Spleen (tissue), 11 donors: ENCODE measurements around the gene SLFN14. TPM values are rescaled to one million over a fixed set of nuclear protein-coding genes. Genes with fewer than 3 reads are reported as not detected.

Experiments
- DNase-seq: peaks from one replicate; pipeline ENCODE4 v3.0.0-alpha.2; 2020
- H3K27ac ChIP-seq, 8 donors: fragments of 200-600 bp; sonication (generic) in 7 of 8; 1 replicate in 4 of 8; 2 replicates in 4 of 8; pipeline versions ENCODE4 v1.5.0 to v1.8.0; 2016 to 2021; ENCODE audit warnings: inconsistent platforms in 4 of 8, mild to moderate bottlenecking in 4 of 8, moderate library complexity in 1 of 8
- H3K27me3 ChIP-seq, 7 donors: fragments of 200-600 bp; sonication (generic) in 6 of 7; replicated peaks in 1 of 7; 1 replicate in 4 of 7; 2 replicates in 3 of 7; pipeline versions ENCODE4 v1.5.0 to v1.8.0; 2016 to 2021; ENCODE audit warnings: inconsistent platforms in 3 of 7, mild to moderate bottlenecking in 1 of 7
- H3K36me3 ChIP-seq, 6 donors: fragments of 200-600 bp; sonication (generic) in 5 of 6; 1 replicate in 4 of 6; 2 replicates in 2 of 6; pipeline versions ENCODE4 v1.5.0 to v1.8.0; 2016 to 2021; ENCODE audit warnings: inconsistent platforms in 2 of 6
- H3K4me1 ChIP-seq, 6 donors: fragments of 200-600 bp; sonication (generic) in 5 of 6; 1 replicate in 3 of 6; 2 replicates in 3 of 6; pipeline versions ENCODE4 v1.5.0 to v1.8.0; 2016 to 2021; ENCODE audit warnings: inconsistent platforms in 3 of 6
- H3K4me3 ChIP-seq, 8 donors: fragments of 200-600 bp; sonication (generic) in 7 of 8; 1 replicate in 4 of 8; 2 replicates in 4 of 8; pipeline versions ENCODE4 v1.5.0 to v1.8.0; 2016 to 2021; ENCODE audit warnings: inconsistent platforms in 4 of 8, mild to moderate bottlenecking in 4 of 8, moderate library complexity in 2 of 8
- H3K9me3 ChIP-seq, 8 donors: fragments of 200-600 bp; sonication (generic) in 7 of 8; 1 replicate in 4 of 8; 2 replicates in 4 of 8; pipeline versions ENCODE4 v1.5.0 to v1.8.0; 2016 to 2021; ENCODE audit warnings: inconsistent platforms in 4 of 8
- CTCF ChIP-seq, 11 experiments: fragments of 200-600 bp in 7 of 11; fragments of 450-650 bp in 4 of 11; sonication (generic) in 4 of 11; IDR thresholded peaks in 8 of 11; conservative IDR thresholded peaks in 3 of 11; 1 replicate in 7 of 11; 2 replicates in 4 of 11; pipeline versions ENCODE4 v1.4.0 to v1.8.0; 2016 to 2021; ENCODE audit warnings: antibody characterized with exemption in 11 of 11, inconsistent platforms in 4 of 11, mild to moderate bottlenecking in 1 of 11
- POLR2A ChIP-seq, 3 donors: fragments of 450-650 bp; IDR thresholded peaks; one replicate each; pipeline ENCODE4 v1.5.1; 2017; ENCODE audit warnings: antibody characterized with exemption in 3 of 3, mild to moderate bottlenecking in 1 of 3
- POLR2AphosphoS5 ChIP-seq, 3 donors: sonication (generic); formaldehyde crosslinking; IDR thresholded peaks; one replicate each; pipeline ENCODE4 v1.5.1; 2017; ENCODE audit warnings: antibody characterized with exemption in 3 of 3
- WGBS, 5 donors: extraction: QIAGEN DNeasy Blood & Tissue Kit in 3 of 5; methylation state at CpG; one replicate each; pipeline versions ENCODE4 v1.1.5 to v1.1.7; 2013 to 2018; 5-methylcytosine and 5-hydroxymethylcytosine counted together
- intact Hi-C: fragments of 100-400 bp; cut with DNase I; formaldehyde crosslinking; loops from one replicate; pipeline ENCODE4 v1.15.0; 2023; ENCODE audit warnings: low total_unique reads
- polyA plus RNA-seq, 3 donors: library from polyadenylated mRNA; stranded (reverse); fragments of 200-250 nt; gene quantifications; one replicate each; pipeline ENCODE4 v1.2.1, GENCODE V29; 2013
- total RNA-seq, 7 donors: library from RNA; depleted of rRNA in 3 of 7; stranded (reverse); fragments of >200 nt in 3 of 7; fragmentation: NEBNext Ultra II Directional in 4 of 7; extraction: Animal tissue kit (Norgen Biotek cat#: 25700) in 4 of 7; gene quantifications; one replicate each; pipeline versions ENCODE4 v1.1.0 to v1.2.1, GENCODE V29; 2016 to 2021
- donor health status: healthy with polysubstance abuse.
- donor health status: DM: no; HTN: no; CAD: no; lungs with moderate emphysema.
- donor health status: DM: no; HTN: no; CAD: no.
- donor health status: Bipolar disorder and iron deficiency.
- donor health status: healthy.
- donor health status: DM: no; HTN: no; CAD: no.
- donor health status: DM: yes; HTN: yes; CAD: no.

SLFN14 gene
- total and polyA plus RNA-seq, 10 donors, result 0.03 to 6.2 (median 0.52) TPM; not detected in 1

GRCh38 chr17:35559495-35560210 is 966 bp downstream of the SLFN14 start:
- TF ChIP-seq POLR2AphosphoS5 (IDR thresholded peaks at IDR 0.05) (no peak), POLR2A (IDR thresholded peaks at IDR 0.05) (no peak), CTCF (IDR thresholded peaks at IDR 0.05 in 8 of 11, conservative IDR thresholded peaks at IDR 0.05 in 3 of 11) (no peak)
- no peak for DNase-seq
- peak overlapping the region in 1 of 8 donors; percentile 49 for H3K27ac ChIP-seq
- no peak overlapping the region for H3K4me3 ChIP-seq
- peaks cover 0 to 7% (median 0%) of the 10 kb centered on the region in 7 donors for H3K27me3 ChIP-seq
- intact Hi-C loops, result no loop called here
- H3K36me3 ChIP-seq, result no peaks in the 10 kb centered on the region
- WGBS, 5 donors, result 29 to 49% (median 39%) methylated on average over 2 of the region's 2 CpGs
- peaks cover 0 to 15% (median 0%) of the 10 kb centered on the region in 6 donors for H3K4me1 ChIP-seq
- H3K9me3 ChIP-seq, result no peaks in the 10 kb centered on the region

- peaks cover 0 to 7% (median 0%) of the 10 kb centered on the region in 7 donors for H3K27me3 ChIP-seq
- peaks cover 0 to 15% (median 0%) of the 10 kb centered on the region in 6 donors for H3K4me1 ChIP-seq
- no peaks in the 10 kb centered on the region for H3K36me3 ChIP-seq
- H3K27ac ChIP-seq, result peak overlapping the region in 1 of 8 donors; percentile 11
- no peaks in the 10 kb centered on the region for H3K9me3 ChIP-seq
- WGBS, 5 donors, result 71 to 80% (median 77%) methylated on average over 3 of the region's 3 CpGs
- intact Hi-C loops, result no loop called here
- no peak for DNase-seq
- TF ChIP-seq POLR2A (IDR thresholded peaks at IDR 0.05) (no peak), POLR2AphosphoS5 (IDR thresholded peaks at IDR 0.05) (no peak), CTCF (IDR thresholded peaks at IDR 0.05 in 8 of 11, conservative IDR thresholded peaks at IDR 0.05 in 3 of 11) (no peak)
- no peak overlapping the region for H3K4me3 ChIP-seq
Measured at GRCh38 chr17:35557353-35557752, 3.3 kb downstream of the SLFN14 start.

- Histone ChIP-seq H3K27me3 (peaks cover 0 to 7% (median 0%) of the 10 kb centered on the region in 7 donors), H3K9me3 (no peaks in the 10 kb centered on the region), H3K4me3 (no peak overlapping the region), H3K4me1 (peaks cover 0 to 15% (median 0%) of the 10 kb centered on the region in 6 donors), H3K27ac (no peak overlapping the region), H3K36me3 (no peaks in the 10 kb centered on the region)
- WGBS, 5 donors, result 85 to 93% (median 92%) methylated on average over 5 of the region's 5 CpGs
- DNase-seq, result no peak
- no peak for TF ChIP-seq POLR2AphosphoS5 (IDR thresholded peaks at IDR 0.05)
- TF ChIP-seq POLR2A (IDR thresholded peaks at IDR 0.05), result no peak
- TF ChIP-seq CTCF (IDR thresholded peaks at IDR 0.05 in 8 of 11, conservative IDR thresholded peaks at IDR 0.05 in 3 of 11), result no peak
- intact Hi-C loops, result no loop called here
Measured at GRCh38 chr17:35555691-35556090, 4.9 kb downstream of the SLFN14 start.

GRCh38 chr17:35554668-35555067 is 6.0 kb downstream of the SLFN14 start:
- DNase-seq, result no peak
- peaks cover 0 to 9% (median 0%) of the 10 kb centered on the region in 6 donors for H3K4me1 ChIP-seq
- H3K27ac ChIP-seq, result no peak overlapping the region
- peaks cover 0 to 5% (median 0%) of the 10 kb centered on the region in 7 donors for H3K27me3 ChIP-seq
- 55 to 76% (median 68%) methylated on average over 5 of the region's 5 CpGs for WGBS, 5 donors
- H3K4me3 ChIP-seq, result no peak overlapping the region
- intact Hi-C loops, result no loop called here
- no peaks in the 10 kb centered on the region for H3K36me3 ChIP-seq
- no peak for TF ChIP-seq POLR2A (IDR thresholded peaks at IDR 0.05)
- no peak for TF ChIP-seq POLR2AphosphoS5 (IDR thresholded peaks at IDR 0.05)
- TF ChIP-seq CTCF (IDR thresholded peaks at IDR 0.05 in 8 of 11, conservative IDR thresholded peaks at IDR 0.05 in 3 of 11), result no peak
- no peaks in the 10 kb centered on the region for H3K9me3 ChIP-seq
